OCI-LY3 (cell line): ENCODE measurements around the gene NHLRC4.

Source experiments
- H2AFZ ChIP-seq: fragments of 200-600, 300-600 bp; shearing (Covaris generic); 2 replicates; pipeline ENCODE4 v1.6.0; 2014; ENCODE audit warnings: antibody characterized with exemption, low read depth, low read length
- H3K27ac ChIP-seq: fragments of 200-600, 300-600 bp; sonication (generic); 2 replicates; pipeline ENCODE4 v1.5.1; 2014; ENCODE audit warnings: mild to moderate bottlenecking, low read length, moderate library complexity, mixed read lengths
- H3K27me3 ChIP-seq: fragments of 200-600, 300-600 bp; sonication (generic); 2 replicates; pipeline ENCODE4 v1.6.1; 2014; ENCODE audit warnings: low read depth, low read length, mixed read lengths
- H3K36me3 ChIP-seq: fragments of 200-600, 300-600 bp; sonication (generic); replicated peaks from 2 replicates; pipeline ENCODE3; 2014; ENCODE audit warnings: low read depth, low read length, mixed read lengths
- H3K4me1 ChIP-seq: fragments of 300-600, 200-600 bp; sonication (generic); 2 replicates; pipeline ENCODE4 v1.6.1; 2014; ENCODE audit warnings: low read length, mixed read lengths
- H3K4me2 ChIP-seq: fragments of 200-600, 300-600 bp; sonication (generic); 2 replicates; pipeline ENCODE4 v1.6.1; 2014; ENCODE audit warnings: low read length, mixed read lengths
- H3K4me3 ChIP-seq: fragments of 300-600, 200-600 bp; sonication (generic); 2 replicates; pipeline ENCODE4 v1.5.1; 2014; ENCODE audit warnings: antibody characterized with exemption, mild to moderate bottlenecking, low read length, moderate library complexity
- H3K79me2 ChIP-seq: fragments of 300-600, 200-600 bp; shearing (Covaris generic); 2 replicates; pipeline ENCODE4 v1.6.1; 2014; ENCODE audit warnings: mild to moderate bottlenecking, low read length, mixed read lengths
- H3K9ac ChIP-seq: fragments of 300-600, 200-600 bp; shearing (Covaris generic); 2 replicates; pipeline ENCODE4 v1.6.0; 2014; ENCODE audit warnings: mild to moderate bottlenecking, low read length, moderate library complexity
- H3K9me3 ChIP-seq: fragments of 200-600, 300-600 bp; shearing (Covaris generic); 2 replicates; pipeline ENCODE4 v1.6.1; 2014; ENCODE audit warnings: low read length, mixed read lengths; ENCODE audit not compliant: insufficient read depth
- H4K20me1 ChIP-seq: fragments of 200-600, 300-600 bp; sonication (generic); 2 replicates; pipeline ENCODE4 v1.6.1; 2016; ENCODE audit warnings: low read length, mixed read lengths; ENCODE audit not compliant: insufficient read depth
- EZH2phosphoT487 ChIP-seq: fragments of 200-600 bp; shearing (Covaris generic); IDR thresholded peaks from 2 replicates; pipeline ENCODE4 v1.6.1; 2018; ENCODE audit warnings: antibody characterized with exemption, mixed run types, low read depth
- TF ChIP-seq, protein P1 (sequence below): fragments of 200-600, 300-600 bp; sonication (generic); IDR thresholded peaks from 2 replicates; pipeline ENCODE4 v1.5.1; 2014; ENCODE audit warnings: antibody characterized with exemption, low read length, low read depth

The NHLRC4 gene

DNA sequence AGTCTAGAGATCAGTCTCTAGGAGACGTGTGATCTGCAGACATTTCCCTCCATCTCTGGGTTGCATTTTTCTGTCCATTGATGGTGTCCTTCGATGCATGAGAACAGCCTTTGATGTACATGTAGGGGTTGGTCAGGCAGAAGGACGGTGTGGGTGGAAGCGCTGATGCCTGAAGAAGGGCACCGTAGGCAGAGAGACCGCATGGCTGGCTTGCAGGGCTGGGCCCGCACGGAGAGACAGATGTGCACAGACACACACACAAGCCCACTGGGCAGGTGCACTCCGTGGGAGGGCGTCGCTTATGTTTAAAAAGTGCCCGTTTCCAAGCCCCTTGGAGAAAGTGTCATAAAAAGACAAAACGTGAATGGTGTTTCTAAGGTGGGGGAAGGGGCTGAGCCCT lies 48.3 kb downstream of the NHLRC4 start:
- Histone ChIP-seq H3K36me3 (no peaks in the 10 kb centered on the region), H3K4me3 (no peak overlapping the region), H3K4me2 (no peak overlapping the region), H3K9ac (no peak overlapping the region), H3K4me1 (no peaks in the 10 kb centered on the region), H2AFZ (no peak overlapping the region), H3K27me3 (no peaks in the 10 kb centered on the region), H4K20me1 (no peaks in the 10 kb centered on the region), H3K79me2 (no peaks in the 10 kb centered on the region), H3K27ac (no peak overlapping the region), H3K9me3 (no peaks in the 10 kb centered on the region)
- TF ChIP-seq EZH2phosphoT487: no peak
- TF ChIP-seq, protein P1, sequence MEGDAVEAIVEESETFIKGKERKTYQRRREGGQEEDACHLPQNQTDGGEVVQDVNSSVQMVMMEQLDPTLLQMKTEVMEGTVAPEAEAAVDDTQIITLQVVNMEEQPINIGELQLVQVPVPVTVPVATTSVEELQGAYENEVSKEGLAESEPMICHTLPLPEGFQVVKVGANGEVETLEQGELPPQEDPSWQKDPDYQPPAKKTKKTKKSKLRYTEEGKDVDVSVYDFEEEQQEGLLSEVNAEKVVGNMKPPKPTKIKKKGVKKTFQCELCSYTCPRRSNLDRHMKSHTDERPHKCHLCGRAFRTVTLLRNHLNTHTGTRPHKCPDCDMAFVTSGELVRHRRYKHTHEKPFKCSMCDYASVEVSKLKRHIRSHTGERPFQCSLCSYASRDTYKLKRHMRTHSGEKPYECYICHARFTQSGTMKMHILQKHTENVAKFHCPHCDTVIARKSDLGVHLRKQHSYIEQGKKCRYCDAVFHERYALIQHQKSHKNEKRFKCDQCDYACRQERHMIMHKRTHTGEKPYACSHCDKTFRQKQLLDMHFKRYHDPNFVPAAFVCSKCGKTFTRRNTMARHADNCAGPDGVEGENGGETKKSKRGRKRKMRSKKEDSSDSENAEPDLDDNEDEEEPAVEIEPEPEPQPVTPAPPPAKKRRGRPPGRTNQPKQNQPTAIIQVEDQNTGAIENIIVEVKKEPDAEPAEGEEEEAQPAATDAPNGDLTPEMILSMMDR: no peak

DNA sequence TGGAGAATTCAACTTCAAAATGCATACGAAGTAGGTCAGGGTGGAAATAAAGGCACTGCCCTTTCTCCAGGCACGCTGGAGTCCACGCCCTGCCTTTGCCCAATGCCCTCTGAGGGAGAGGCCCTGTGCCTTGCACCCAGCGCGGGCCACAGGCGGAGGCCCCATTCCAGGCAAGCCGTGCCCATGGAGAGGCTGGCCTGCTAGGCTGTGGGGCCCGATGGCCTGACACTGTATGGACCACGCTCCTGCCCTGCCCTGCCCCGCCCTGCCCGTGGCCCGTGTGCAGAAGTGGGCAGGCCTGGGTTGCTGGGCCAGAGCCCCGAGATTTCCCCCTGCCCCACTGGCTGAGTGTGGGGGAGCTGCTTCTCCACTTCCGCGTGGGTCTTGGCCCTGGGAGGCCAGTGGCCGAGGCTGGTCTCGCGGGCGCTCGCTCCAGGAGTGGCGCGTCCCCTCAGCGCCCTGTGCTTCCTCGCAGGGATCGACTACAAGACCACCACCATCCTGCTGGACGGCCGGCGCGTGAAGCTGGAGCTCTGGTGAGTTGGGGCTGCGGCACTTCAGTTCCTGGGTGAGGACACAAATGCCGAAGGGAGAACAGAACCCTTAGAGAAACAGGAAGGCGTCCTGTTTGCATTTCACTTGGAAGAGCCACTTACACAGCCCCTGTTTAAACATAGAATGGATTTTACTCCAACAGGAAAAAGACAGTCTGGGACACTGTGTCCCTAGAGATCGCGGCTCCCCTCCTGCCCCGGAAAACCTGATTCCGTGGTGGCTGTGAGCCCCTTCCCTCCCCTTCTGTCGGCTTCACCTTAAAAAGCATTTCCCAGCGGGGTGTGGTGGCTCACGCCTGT lies 50.2 kb downstream of the NHLRC4 start:
- H4K20me1 ChIP-seq: no peaks in the 10 kb centered on the region
- H3K4me1 ChIP-seq: no peaks in the 10 kb centered on the region
- no peak overlapping the region for H3K9ac ChIP-seq
- no peaks in the 10 kb centered on the region for H3K79me2 ChIP-seq
- H3K27ac ChIP-seq: no peak overlapping the region
- no peaks in the 10 kb centered on the region for H3K27me3 ChIP-seq
- no peak for TF ChIP-seq EZH2phosphoT487
- TF ChIP-seq, protein P1: no peak
- H2AFZ ChIP-seq: no peak overlapping the region
- no peaks in the 10 kb centered on the region for H3K9me3 ChIP-seq
- H3K4me2 ChIP-seq: no peak overlapping the region
- no peaks in the 10 kb centered on the region for H3K36me3 ChIP-seq
- H3K4me3 ChIP-seq: no peak overlapping the region

DNA sequence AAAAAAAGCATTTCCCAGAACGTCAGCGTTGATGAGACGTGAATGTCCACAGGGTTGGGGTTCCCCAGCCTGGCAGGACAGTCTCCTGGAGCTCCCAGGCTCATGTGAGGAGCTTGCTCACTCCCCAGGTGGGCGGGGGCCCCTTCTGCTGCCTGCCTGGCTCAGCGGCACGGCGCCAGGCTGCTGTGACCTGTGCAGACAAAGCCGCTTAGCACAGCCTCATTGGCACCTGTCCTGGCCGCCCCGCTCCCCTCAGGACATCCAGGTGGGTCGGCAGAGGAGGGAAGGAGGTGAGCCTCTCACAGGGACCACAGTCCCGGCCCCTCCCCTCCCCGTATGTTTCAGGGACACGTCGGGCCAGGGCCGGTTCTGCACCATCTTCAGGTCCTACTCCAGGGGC lies 51.0 kb downstream of the NHLRC4 start:
- Histone ChIP-seq H3K4me2 (no peak overlapping the region), H3K4me1 (no peaks in the 10 kb centered on the region), H3K9ac (no peak overlapping the region), H3K4me3 (no peak overlapping the region), H3K79me2 (no peaks in the 10 kb centered on the region), H3K36me3 (no peaks in the 10 kb centered on the region), H3K9me3 (no peaks in the 10 kb centered on the region), H3K27ac (no peak overlapping the region), H3K27me3 (no peaks in the 10 kb centered on the region), H2AFZ (no peak overlapping the region), H4K20me1 (no peaks in the 10 kb centered on the region)
- TF ChIP-seq, protein P1: no peak
- no peak for TF ChIP-seq EZH2phosphoT487
